ENCODE measurements around the gene EVX1. TPM values are rescaled to one million over a fixed set of nuclear protein-coding genes. Genes with fewer than 3 reads are reported as not detected.

Gene EVX1
- total and polyA plus RNA-seq, 8 donors = not detected

DNA sequence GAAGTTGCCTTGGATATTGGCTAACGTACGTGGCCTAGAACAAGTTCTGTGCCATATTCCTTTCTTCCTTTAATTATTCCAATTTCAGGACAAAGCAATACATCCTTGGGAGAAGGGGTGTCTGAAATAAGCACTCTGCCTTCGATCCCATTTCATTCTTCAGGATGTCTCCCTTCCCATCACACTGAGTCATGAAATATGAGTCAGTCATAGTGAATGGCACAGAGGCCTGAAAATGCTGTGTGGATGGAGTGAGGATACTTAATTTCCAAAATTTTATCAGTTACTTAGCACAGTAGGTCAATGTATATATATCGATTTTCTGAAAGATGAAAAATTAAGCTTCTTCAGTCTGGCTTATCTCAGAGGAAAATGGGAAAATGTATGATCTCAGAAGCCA is 19.5 kb downstream of the EVX1 start:
- no peak overlapping the region for H3K27ac ChIP-seq
- peaks cover 4 to 19% of the 10 kb centered on the region in 2 donors for H3K27me3 ChIP-seq
- intact Hi-C loops (cut with DNase I) = no loop called here
- TF ChIP-seq, protein P1, sequence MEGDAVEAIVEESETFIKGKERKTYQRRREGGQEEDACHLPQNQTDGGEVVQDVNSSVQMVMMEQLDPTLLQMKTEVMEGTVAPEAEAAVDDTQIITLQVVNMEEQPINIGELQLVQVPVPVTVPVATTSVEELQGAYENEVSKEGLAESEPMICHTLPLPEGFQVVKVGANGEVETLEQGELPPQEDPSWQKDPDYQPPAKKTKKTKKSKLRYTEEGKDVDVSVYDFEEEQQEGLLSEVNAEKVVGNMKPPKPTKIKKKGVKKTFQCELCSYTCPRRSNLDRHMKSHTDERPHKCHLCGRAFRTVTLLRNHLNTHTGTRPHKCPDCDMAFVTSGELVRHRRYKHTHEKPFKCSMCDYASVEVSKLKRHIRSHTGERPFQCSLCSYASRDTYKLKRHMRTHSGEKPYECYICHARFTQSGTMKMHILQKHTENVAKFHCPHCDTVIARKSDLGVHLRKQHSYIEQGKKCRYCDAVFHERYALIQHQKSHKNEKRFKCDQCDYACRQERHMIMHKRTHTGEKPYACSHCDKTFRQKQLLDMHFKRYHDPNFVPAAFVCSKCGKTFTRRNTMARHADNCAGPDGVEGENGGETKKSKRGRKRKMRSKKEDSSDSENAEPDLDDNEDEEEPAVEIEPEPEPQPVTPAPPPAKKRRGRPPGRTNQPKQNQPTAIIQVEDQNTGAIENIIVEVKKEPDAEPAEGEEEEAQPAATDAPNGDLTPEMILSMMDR (IDR thresholded peaks at IDR 0.05) = no peak
- no peak for DNase-seq
- no peaks in the 10 kb centered on the region for H3K4me1 ChIP-seq
- H3K4me3 ChIP-seq = no peak overlapping the region
- no peak for ATAC-seq
- H3K9me3 ChIP-seq = no peaks in the 10 kb centered on the region
- H3K36me3 ChIP-seq = no peaks in the 10 kb centered on the region

DNA sequence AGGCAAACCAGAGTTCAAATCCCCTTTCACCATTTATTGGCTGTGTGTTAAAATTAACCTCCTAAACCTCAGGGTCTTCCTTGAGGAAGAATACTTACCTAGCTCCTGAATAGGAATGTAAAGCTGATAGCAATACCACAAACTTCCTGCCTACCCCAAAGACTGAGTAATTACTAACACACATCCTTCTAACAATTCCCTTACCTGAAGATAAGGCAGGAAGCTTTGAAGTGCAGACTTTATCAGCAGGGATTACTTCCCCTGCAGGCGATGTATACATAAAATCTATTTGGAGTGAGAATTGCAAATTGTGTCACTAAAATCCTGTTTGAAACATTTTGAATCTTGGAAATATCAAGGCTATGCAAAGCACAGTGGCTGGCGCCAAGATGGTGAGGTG is 21.2 kb downstream of the EVX1 start:
- Histone ChIP-seq H3K27ac (no peak overlapping the region), H3K9me3 (no peaks in the 10 kb centered on the region), H3K36me3 (no peaks in the 10 kb centered on the region), H3K4me1 (no peaks in the 10 kb centered on the region), H3K27me3 (peaks cover 4 to 19% of the 10 kb centered on the region in 2 donors), H3K4me3 (no peak overlapping the region)
- ATAC-seq (no peak), DNase-seq (no peak)
- TF ChIP-seq, protein P1 (IDR thresholded peaks at IDR 0.05) = no peak
- intact Hi-C loops (cut with DNase I) = no loop called here

DNA sequence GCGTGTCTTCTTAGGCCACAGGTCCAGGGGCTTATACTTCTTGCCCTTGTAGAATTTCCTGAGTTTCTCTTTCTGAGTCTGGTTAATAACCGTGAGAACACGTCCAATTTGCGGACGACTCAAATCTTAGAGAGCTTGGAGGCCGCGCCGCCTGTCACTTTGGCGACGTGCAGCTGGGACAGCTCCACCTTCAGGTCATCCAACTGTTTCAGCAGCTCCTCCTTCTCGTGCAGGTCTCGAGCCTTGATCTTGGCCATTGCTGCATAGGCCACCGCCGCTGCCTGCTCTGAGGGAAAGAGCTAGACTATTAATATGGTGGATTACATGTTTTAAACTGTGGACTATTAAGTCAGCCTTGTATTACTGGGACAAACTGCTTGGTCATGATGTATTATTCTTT is 26.9 kb downstream of the EVX1 start:
- TF ChIP-seq, protein P1 (IDR thresholded peaks at IDR 0.05) = no peak
- H3K27me3 ChIP-seq = no peaks in the 10 kb centered on the region
- H3K4me3 ChIP-seq = no peak overlapping the region
- no peaks in the 10 kb centered on the region for H3K36me3 ChIP-seq
- intact Hi-C loops (cut with DNase I) = no loop called here
- peak in 1 of 4 donors; percentile 54 for DNase-seq
- H3K27ac ChIP-seq = no peak overlapping the region
- peaks cover 0 to 30% of the 10 kb centered on the region in 2 donors for H3K9me3 ChIP-seq
- ATAC-seq = no peak
- H3K4me1 ChIP-seq = no peaks in the 10 kb centered on the region

DNA sequence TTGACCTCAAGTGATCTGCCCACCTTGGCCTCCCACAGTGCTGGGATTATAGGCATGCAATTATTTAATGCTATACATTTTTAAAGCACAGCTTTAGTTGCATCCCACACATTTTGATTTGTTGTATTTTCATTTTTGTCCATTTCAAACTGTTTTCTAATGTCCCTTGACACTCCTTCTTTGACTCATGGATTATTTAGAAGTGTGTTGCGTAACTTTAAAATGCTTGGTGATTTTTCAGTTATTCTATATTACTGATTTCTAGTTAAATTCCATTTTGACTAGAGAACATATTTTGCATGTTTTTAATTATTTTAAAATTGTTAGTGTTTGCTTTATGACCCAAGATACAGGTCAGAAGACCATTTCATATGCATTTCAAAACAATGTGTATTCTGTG is 28.8 kb downstream of the EVX1 start:
- DNase-seq (no peak), ATAC-seq (no peak)
- TF ChIP-seq, protein P1 (IDR thresholded peaks at IDR 0.05) = no peak
- intact Hi-C loops (cut with DNase I) = no loop called here
- H3K4me3 ChIP-seq = no peak overlapping the region
- no peaks in the 10 kb centered on the region for H3K4me1 ChIP-seq
- H3K27ac ChIP-seq = no peak overlapping the region
- no peaks in the 10 kb centered on the region for H3K36me3 ChIP-seq
- H3K9me3 ChIP-seq = peaks cover 0 to 30% of the 10 kb centered on the region in 2 donors
- no peaks in the 10 kb centered on the region for H3K27me3 ChIP-seq

DNA sequence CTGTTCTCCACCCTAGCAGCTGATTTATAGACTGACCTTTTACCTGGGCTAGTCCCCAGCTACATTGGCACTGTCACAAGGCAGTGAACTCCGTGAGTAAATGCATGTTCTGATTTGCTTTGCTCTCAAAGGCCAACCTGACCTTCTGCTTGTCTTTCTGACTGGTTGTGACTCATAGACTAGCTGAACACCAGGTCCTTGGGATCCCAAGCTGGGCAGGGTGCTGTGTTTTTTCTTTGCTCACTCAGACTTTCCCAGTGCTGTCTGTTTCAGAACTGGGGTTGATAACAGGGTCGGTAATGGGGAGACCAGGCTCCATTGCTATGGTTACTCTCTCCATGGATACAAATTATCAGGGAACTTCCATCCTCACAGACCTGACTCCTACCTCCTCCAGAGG is 35.0 kb downstream of the EVX1 start:
- TF ChIP-seq, protein P1 (IDR thresholded peaks at IDR 0.05) = no peak
- H3K36me3 ChIP-seq = no peaks in the 10 kb centered on the region

More for the DNA sequence above, 35.0 kb downstream of the EVX1 start:
- peaks cover 0 to 12% of the 10 kb centered on the region in 2 donors for H3K9me3 ChIP-seq
- H3K4me1 ChIP-seq = no peaks in the 10 kb centered on the region
- DNase-seq (no peak), ATAC-seq (peak; percentile 33)
- intact Hi-C loops (cut with DNase I) = no loop called here
- H3K27me3 ChIP-seq = peaks cover 0 to 9% of the 10 kb centered on the region in 2 donors
- H3K27ac ChIP-seq = no peak overlapping the region
- no peak overlapping the region for H3K4me3 ChIP-seq

Measured in left lung (tissue), 10 donors.